NB4 (cell line): Measurements from ENCODE around the gene TUBE1.

Experiments
- DNase-seq: peaks from one replicate; pipeline ENCODE4 v3.0.0; 2010; ENCODE audit warnings: low read depth
- H3K4me3 ChIP-seq: one replicate; pipeline ENCODE4 v1.5.1; 2011; ENCODE audit warnings: mild to moderate bottlenecking, low read depth, low read length, moderate library complexity
- CTCF ChIP-seq: IDR thresholded peaks from one replicate; pipeline ENCODE4 v1.5.1; 2012; ENCODE audit warnings: low read depth, low read length
- MAX ChIP-seq: IDR thresholded peaks from 2 replicates; pipeline ENCODE4 v1.6.1; 2011; ENCODE audit warnings: low read depth, low read length
- MYC ChIP-seq: IDR thresholded peaks from 2 replicates; pipeline ENCODE4 v1.6.1; 2011; ENCODE audit warnings: low read depth, low read length
- POLR2A ChIP-seq: IDR thresholded peaks from 2 replicates; pipeline ENCODE4 v1.6.1; 2011; ENCODE audit warnings: mild to moderate bottlenecking; ENCODE audit not compliant: insufficient read length; ENCODE audit errors: extremely low read depth

The TUBE1 gene

GRCh38 chr6:112086744-112087135, 542 bp downstream of the TUBE1 start:
- TF ChIP-seq MAX: no peak
- TF ChIP-seq MYC: peak; percentile 7; the same call in 1 of the 2 replicates
- TF ChIP-seq CTCF: peak; percentile 34
- TF ChIP-seq POLR2A: no peak
- H3K4me3 ChIP-seq: peak overlapping the region; percentile 97
- peak; percentile 69 for DNase-seq

- TF ChIP-seq CTCF: no peak
- TF ChIP-seq MYC: no peak
- no peak for TF ChIP-seq POLR2A
- TF ChIP-seq MAX: no peak
- no peak overlapping the region for H3K4me3 ChIP-seq
- no peak for DNase-seq
Observed at GRCh38 chr6:112085286-112086065, 1.8 kb downstream of the TUBE1 start.

GRCh38 chr6:112081569-112081968, 5.7 kb downstream of the TUBE1 start:
- no peak for DNase-seq
- TF ChIP-seq POLR2A (no peak), CTCF (no peak), MYC (no peak), MAX (no peak)
- no peak overlapping the region for H3K4me3 ChIP-seq

- TF ChIP-seq MAX (no peak), POLR2A (no peak), CTCF (no peak)
- DNase-seq: no peak
- H3K4me3 ChIP-seq: no peak overlapping the region
Observed at GRCh38 chr6:112066606-112067005, 20.7 kb downstream of the TUBE1 start.

- H3K4me3 ChIP-seq: no peak overlapping the region
- DNase-seq: no peak
- TF ChIP-seq MAX (no peak), CTCF (no peak), MYC (no peak), POLR2A (no peak)
Observed at GRCh38 chr6:112065426-112065986, 21.8 kb downstream of the TUBE1 start.
